Fibroblast of lung (primary cell): ENCODE measurements around the gene CAPN2.

ENCODE experiments used
- EZH2 ChIP-seq: IDR thresholded peaks from 2 replicates; pipeline ENCODE4 v1.5.1; 2012; ENCODE audit warnings: low read length, control low read depth, mild to moderate bottlenecking; ENCODE audit errors: missing control alignments
- TF ChIP-seq, protein P1 (sequence below), 2 donors: IDR thresholded peaks in 1 of 2; conservative IDR thresholded peaks in 1 of 2; 1 replicate in 1 of 2; 2 replicates in 1 of 2; pipeline ENCODE4 v1.5.1; 2011 to 2012; ENCODE audit warnings: low read length in 2 of 2, control low read depth in 1 of 2, inconsistent platforms in 1 of 2, low read depth in 1 of 2, mild to moderate bottlenecking in 1 of 2

DNA sequence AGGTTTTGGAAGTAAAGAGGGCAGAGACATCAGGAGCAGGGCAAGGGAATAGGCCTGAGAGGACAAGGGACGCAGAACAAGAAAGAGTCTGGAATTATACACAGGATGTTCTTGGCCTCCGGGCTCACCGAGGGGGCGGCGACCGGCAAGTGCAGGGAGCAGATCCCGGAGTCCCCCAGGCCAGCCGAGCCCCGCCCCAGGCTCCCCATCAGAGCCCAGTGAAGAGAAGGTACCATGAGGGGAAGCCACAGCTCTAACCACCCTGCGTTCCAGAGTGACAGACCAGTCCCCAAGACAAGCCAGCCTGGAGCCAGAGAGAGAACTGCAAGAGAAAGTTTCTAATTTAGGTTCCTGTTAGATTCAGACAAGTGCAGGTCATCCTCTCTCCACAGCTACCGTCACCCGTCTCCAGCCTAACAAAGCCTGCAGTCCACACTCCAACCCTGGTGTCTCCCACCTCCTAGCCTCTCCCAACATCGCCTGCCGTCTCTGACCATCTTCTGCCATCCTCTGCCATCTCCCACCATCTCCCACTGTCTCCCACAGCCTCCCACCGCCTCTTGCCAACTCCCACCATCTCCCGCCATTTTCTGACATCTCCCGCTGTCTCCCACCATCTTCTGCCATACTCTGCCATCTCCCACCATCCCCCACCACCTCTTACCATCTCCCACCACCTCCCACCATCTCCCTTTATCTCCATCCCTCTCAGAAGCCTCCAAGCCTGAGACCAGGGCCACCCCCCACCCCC is 42.5 kb downstream of the CAPN2 start:
- TF ChIP-seq, protein P1, sequence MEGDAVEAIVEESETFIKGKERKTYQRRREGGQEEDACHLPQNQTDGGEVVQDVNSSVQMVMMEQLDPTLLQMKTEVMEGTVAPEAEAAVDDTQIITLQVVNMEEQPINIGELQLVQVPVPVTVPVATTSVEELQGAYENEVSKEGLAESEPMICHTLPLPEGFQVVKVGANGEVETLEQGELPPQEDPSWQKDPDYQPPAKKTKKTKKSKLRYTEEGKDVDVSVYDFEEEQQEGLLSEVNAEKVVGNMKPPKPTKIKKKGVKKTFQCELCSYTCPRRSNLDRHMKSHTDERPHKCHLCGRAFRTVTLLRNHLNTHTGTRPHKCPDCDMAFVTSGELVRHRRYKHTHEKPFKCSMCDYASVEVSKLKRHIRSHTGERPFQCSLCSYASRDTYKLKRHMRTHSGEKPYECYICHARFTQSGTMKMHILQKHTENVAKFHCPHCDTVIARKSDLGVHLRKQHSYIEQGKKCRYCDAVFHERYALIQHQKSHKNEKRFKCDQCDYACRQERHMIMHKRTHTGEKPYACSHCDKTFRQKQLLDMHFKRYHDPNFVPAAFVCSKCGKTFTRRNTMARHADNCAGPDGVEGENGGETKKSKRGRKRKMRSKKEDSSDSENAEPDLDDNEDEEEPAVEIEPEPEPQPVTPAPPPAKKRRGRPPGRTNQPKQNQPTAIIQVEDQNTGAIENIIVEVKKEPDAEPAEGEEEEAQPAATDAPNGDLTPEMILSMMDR (conservative IDR thresholded peaks at IDR 0.05 in 1 of 2, IDR thresholded peaks at IDR 0.05 in 1 of 2; ENCODE audit: low read depth in 1 of 2, low read length in 2 of 2) = no peak
- no peak for TF ChIP-seq EZH2
